Neuronal stem cell (in vitro differentiated cells): ENCODE results near the gene PNPLA7.

Experiments used
- DNase-seq: peaks from one replicate; pipeline ENCODE4 v3.0.0-alpha.2; 2013; ENCODE audit warnings: low spot score
- H2AFZ ChIP-seq: one replicate; pipeline ENCODE4 v1.6.1; 2013; ENCODE audit warnings: mild to moderate bottlenecking, low read length, inconsistent platforms
- H2AK5ac ChIP-seq: 2 replicates; pipeline ENCODE4 v1.6.1; 2013; ENCODE audit warnings: low read depth, mild to moderate bottlenecking, inconsistent platforms, low read length, moderate library complexity, mixed read lengths
- H2BK120ac ChIP-seq: 2 replicates; pipeline ENCODE4 v1.6.1; 2013; ENCODE audit warnings: low read depth, mild to moderate bottlenecking, inconsistent platforms, low read length, moderate library complexity, mixed read lengths
- H2BK12ac ChIP-seq: one replicate; pipeline ENCODE4 v1.6.1; 2013; ENCODE audit warnings: low read length, inconsistent platforms
- H2BK15ac ChIP-seq: 2 replicates; pipeline ENCODE4 v1.6.1; 2013; ENCODE audit warnings: mild to moderate bottlenecking, low read length, inconsistent platforms, mixed read lengths
- H2BK5ac ChIP-seq: one replicate; pipeline ENCODE4 v1.6.1; 2013; ENCODE audit warnings: inconsistent platforms, mild to moderate bottlenecking, low read length, moderate library complexity
- H3K14ac ChIP-seq: one replicate; pipeline ENCODE4 v1.6.1; 2013; ENCODE audit warnings: low read length, inconsistent platforms
- H3K18ac ChIP-seq: 2 replicates; pipeline ENCODE4 v1.6.1; 2013; ENCODE audit warnings: low read length, inconsistent platforms
- H3K23ac ChIP-seq: 2 replicates; pipeline ENCODE4 v1.6.1; 2013; ENCODE audit warnings: low read depth, mild to moderate bottlenecking, mixed read lengths, low read length, inconsistent platforms; ENCODE audit not compliant: poor library complexity
- H3K27ac ChIP-seq: replicated peaks from 3 replicates; pipeline ENCODE4 v1.5.1; 2013; ENCODE audit warnings: low read length, inconsistent platforms
- H3K27me3 ChIP-seq, 3 experiments: 2 replicates each; pipeline ENCODE4 v1.6.1; 2013; ENCODE audit warnings: low read length in 3 of 3, mild to moderate bottlenecking in 2 of 3, inconsistent platforms in 1 of 3, low read depth in 1 of 3, mixed read lengths in 1 of 3, moderate library complexity in 1 of 3; ENCODE audit not compliant: control insufficient read depth in 3 of 3, insufficient read depth in 3 of 3
- H3K36me3 ChIP-seq, 2 donors: replicated peaks in 1 of 2; 2 replicates each; pipeline ENCODE4 v1.6.1; 2013; ENCODE audit warnings: low read length in 2 of 2; ENCODE audit not compliant: control insufficient read depth in 2 of 2, insufficient read depth in 2 of 2
- H3K4ac ChIP-seq: 2 replicates; pipeline ENCODE4 v1.6.1; 2013; ENCODE audit warnings: inconsistent platforms, mild to moderate bottlenecking, low read length, moderate library complexity
- H3K4me1 ChIP-seq, 2 donors: 1 replicate in 1 of 2; 2 replicates in 1 of 2; pipeline ENCODE4 v1.6.1; 2013; ENCODE audit warnings: low read length in 2 of 2, low read depth in 1 of 2; ENCODE audit not compliant: control insufficient read depth in 2 of 2, insufficient read depth in 1 of 2
- H3K4me2 ChIP-seq: one replicate; pipeline ENCODE4 v1.6.1; 2013; ENCODE audit warnings: mild to moderate bottlenecking, low read length, inconsistent platforms; ENCODE audit not compliant: insufficient read depth, poor library complexity, severe bottlenecking
- H3K4me3 ChIP-seq, 2 donors: 2 replicates each; pipeline ENCODE4 v1.5.1; 2013; ENCODE audit warnings: low read length in 2 of 2, mild to moderate bottlenecking in 2 of 2, inconsistent platforms in 1 of 2, moderate library complexity in 1 of 2
- H3K79me1 ChIP-seq: one replicate; pipeline ENCODE4 v1.6.1; 2013; ENCODE audit warnings: low read depth, mild to moderate bottlenecking, inconsistent platforms, low read length, moderate library complexity
- H3K9ac ChIP-seq: one replicate; pipeline ENCODE4 v1.6.1; 2013; ENCODE audit warnings: mild to moderate bottlenecking, low read depth, low read length, inconsistent platforms; ENCODE audit not compliant: poor library complexity
- H3K9me3 ChIP-seq, 2 donors: replicated peaks in 1 of 2; 2 replicates each; pipeline versions ENCODE3 to v1.6.1; 2013; ENCODE audit warnings: low read length in 2 of 2, mild to moderate bottlenecking in 2 of 2, inconsistent platforms in 1 of 2, low read depth in 1 of 2, mixed read lengths in 1 of 2, moderate library complexity in 1 of 2; ENCODE audit not compliant: control insufficient read depth in 2 of 2, insufficient read depth in 1 of 2
- H4K8ac ChIP-seq: one replicate; pipeline ENCODE4 v1.6.1; 2013; ENCODE audit warnings: low read depth, mild to moderate bottlenecking, inconsistent platforms, low read length, moderate library complexity
- H4K91ac ChIP-seq: one replicate; pipeline ENCODE4 v1.6.1; 2013; ENCODE audit warnings: low read length, low read depth, mild to moderate bottlenecking, inconsistent platforms; ENCODE audit not compliant: poor library complexity
- WGBS, 2 donors: extraction: QIAGEN DNeasy Blood & Tissue Kit; methylation state at CpG; one replicate each; pipeline ENCODE4 v1.1.7; 2013; ENCODE audit warnings: missing lambda C conversion rate in 2 of 2, mixed read lengths in 1 of 2; ENCODE audit not compliant: insufficient read length in 2 of 2, insufficient replicate concordance in 1 of 2; ENCODE audit errors: extremely low coverage in 2 of 2; 5-methylcytosine and 5-hydroxymethylcytosine counted together

The PNPLA7 gene

GRCh38 chr9:137422604-137423513 is 127.3 kb downstream of the PNPLA7 start, which contains the start of the genes EXD3 and NOXA1:
EXD3 (minus strand) TSS chr9:137423162; CDS start chr9:137395357, 27,805 bp downstream.
NOXA1 (plus strand) TSS chr9:137423393; CDS start chr9:137423530, 137 bp downstream.
- Histone ChIP-seq H3K27ac (no peak within 1 kb of the TSS), H3K23ac (peak within 1 kb of the TSS; percentile 98), H3K4me2 (peak within 1 kb of the TSS; percentile 91), H3K4me1 (peaks cover 3 to 7% of the 10 kb centered on the region in 2 donors), H2BK5ac (peak within 1 kb of the TSS; percentile 59), H2BK120ac (no peak within 1 kb of the TSS), H3K18ac (peak within 1 kb of the TSS; percentile 98), H3K9ac (peak within 1 kb of the TSS; percentile 88), H2BK12ac (peak within 1 kb of the TSS; percentile 94), H3K14ac (peak within 1 kb of the TSS; percentile 71), H3K27me3 (peaks cover 0 to 15% (median 2%) of the 10 kb centered on the region in 3 experiments), H3K4me3 (peak within 1 kb of the TSS; percentile 88 to 95), H3K9me3 (peaks cover 0 to 1% of the 10 kb centered on the region in 2 donors), H2BK15ac (peak within 1 kb of the TSS; percentile 89), H3K79me1 (peaks cover under 1% of the 10 kb centered on the region), H2AFZ (peak within 1 kb of the TSS; percentile 98), H3K4ac (peak within 1 kb of the TSS; percentile 95), H4K91ac (no peak within 1 kb of the TSS), H4K8ac (peak within 1 kb of the TSS; percentile 92), H3K36me3 (peaks cover 0 to 7% of the 10 kb centered on the region in 2 donors), H2AK5ac (peak within 1 kb of the TSS; percentile 99)
- WGBS, 2 donors, result no CpG with 5 or more reads among the region's 113 CpGs
- DNase-seq, result peak; percentile 92

- Histone ChIP-seq H4K8ac (no peak overlapping the region), H2BK12ac (no peak overlapping the region), H3K27me3 (peaks cover 0 to 15% (median 2%) of the 10 kb centered on the region in 3 experiments), H2BK15ac (no peak overlapping the region), H2BK5ac (peak overlapping the region; percentile 59), H3K27ac (no peak overlapping the region), H2BK120ac (no peak overlapping the region), H2AK5ac (peak overlapping the region; percentile 83), H3K18ac (peak overlapping the region; percentile 97), H3K23ac (no peak overlapping the region), H3K9ac (peak overlapping the region; percentile 88), H4K91ac (no peak overlapping the region), H3K4me2 (peak overlapping the region; percentile 81), H2AFZ (peak overlapping the region; percentile 98), H3K4me1 (peaks cover 3 to 7% of the 10 kb centered on the region in 2 donors), H3K14ac (no peak overlapping the region), H3K4me3 (peak overlapping the region; percentile 88 to 95), H3K4ac (peak overlapping the region; percentile 26), H3K9me3 (peaks cover 0 to 1% of the 10 kb centered on the region in 2 donors), H3K79me1 (peaks cover 4% of the 10 kb centered on the region), H3K36me3 (peaks cover 0 to 7% of the 10 kb centered on the region in 2 donors)
- no CpG with 5 or more reads among the region's 11 CpGs for WGBS, 2 donors
- DNase-seq, result no peak
These were observed 128.2 kb downstream of the PNPLA7 start for GRCh38 chr9:137421838-137422603.

- H2BK12ac ChIP-seq, result peak overlapping the region; percentile 22
- peak overlapping the region; percentile 71 for H3K14ac ChIP-seq
- H2AK5ac ChIP-seq, result no peak overlapping the region
- no peak overlapping the region for H3K27ac ChIP-seq
- H3K4me1 ChIP-seq, result peaks cover 3 to 5% of the 10 kb centered on the region in 2 donors
- no peak overlapping the region for H2AFZ ChIP-seq
- no peak overlapping the region for H3K4ac ChIP-seq
- no peaks in the 10 kb centered on the region for H3K9me3 ChIP-seq
- H3K36me3 ChIP-seq, result peaks cover 0 to 7% of the 10 kb centered on the region in 2 donors
- peak overlapping the region; percentile 53 for H2BK5ac ChIP-seq
- WGBS, 2 donors, result no CpG with 5 or more reads among the region's 99 CpGs
- H3K4me2 ChIP-seq, result no peak overlapping the region
- H3K27me3 ChIP-seq, result no peaks in the 10 kb centered on the region
- H3K18ac ChIP-seq, result peak overlapping the region; percentile 64
- DNase-seq, result no peak
- H2BK15ac ChIP-seq, result no peak overlapping the region
- no peak overlapping the region for H3K4me3 ChIP-seq
- no peak overlapping the region for H2BK120ac ChIP-seq
- H3K23ac ChIP-seq, result no peak overlapping the region
- no peak overlapping the region for H4K91ac ChIP-seq
- peaks cover 12% of the 10 kb centered on the region for H3K79me1 ChIP-seq
- no peak overlapping the region for H4K8ac ChIP-seq
- H3K9ac ChIP-seq, result no peak overlapping the region
These were observed 132.8 kb downstream of the PNPLA7 start for GRCh38 chr9:137417161-137418021.
